ENCODE measurements around the gene CEACAM16.

The CEACAM16 gene

DNA sequence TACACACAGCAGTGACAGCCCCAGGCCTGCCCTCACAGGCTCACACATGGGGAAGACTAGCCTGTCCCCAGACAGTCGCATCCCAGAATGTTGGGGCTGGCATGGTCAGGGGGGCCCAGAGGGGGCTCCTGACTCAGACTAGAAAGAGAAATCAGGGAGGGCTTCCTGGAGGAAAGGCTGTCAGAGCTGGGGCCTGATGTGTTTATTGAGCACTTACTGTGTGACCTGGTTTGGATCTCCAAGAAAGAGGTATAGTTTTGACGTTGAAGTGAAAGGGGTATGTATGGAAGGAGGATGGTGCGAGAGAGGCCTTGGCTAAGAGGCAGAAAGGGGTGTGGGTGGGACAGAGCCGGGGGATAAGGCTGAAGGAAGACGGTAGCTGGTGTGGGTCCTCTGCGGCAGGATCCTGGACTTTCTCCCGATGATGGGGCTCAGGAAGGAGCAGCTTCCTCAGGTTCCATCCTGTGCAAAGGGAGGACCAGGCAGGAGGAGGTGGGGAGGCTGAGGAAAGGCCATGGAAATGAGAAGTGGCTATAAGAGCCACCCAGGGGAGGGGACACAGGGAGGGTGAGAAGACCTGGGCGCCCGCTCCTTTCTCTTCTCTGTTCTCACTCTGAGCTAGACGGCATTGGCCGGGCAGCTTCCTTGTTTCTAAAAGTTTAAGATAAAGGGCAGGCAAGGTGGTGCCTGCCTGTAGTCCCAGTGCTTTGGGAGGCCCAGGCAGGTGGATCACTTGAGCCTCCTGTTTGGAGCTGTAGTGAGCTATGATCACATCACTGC, 33.5 kb downstream of the CEACAM16 start:
- TF ChIP-seq FOXP2 (optimal IDR thresholded peaks at IDR 0.05; ENCODE audit: borderline replicate concordance, extremely low read depth, extremely low read length, insufficient read depth) (no peak), POLR2AphosphoS5 (IDR thresholded peaks at IDR 0.05; ENCODE audit: low read depth, low read length) (no peak), TAF1 (IDR thresholded peaks at IDR 0.05; ENCODE audit: borderline replicate concordance, insufficient read depth, low read length) (no peak), SIN3A (IDR thresholded peaks at IDR 0.05; ENCODE audit: borderline replicate concordance, insufficient read depth, low read length) (no peak)
- TF ChIP-seq, protein P1, sequence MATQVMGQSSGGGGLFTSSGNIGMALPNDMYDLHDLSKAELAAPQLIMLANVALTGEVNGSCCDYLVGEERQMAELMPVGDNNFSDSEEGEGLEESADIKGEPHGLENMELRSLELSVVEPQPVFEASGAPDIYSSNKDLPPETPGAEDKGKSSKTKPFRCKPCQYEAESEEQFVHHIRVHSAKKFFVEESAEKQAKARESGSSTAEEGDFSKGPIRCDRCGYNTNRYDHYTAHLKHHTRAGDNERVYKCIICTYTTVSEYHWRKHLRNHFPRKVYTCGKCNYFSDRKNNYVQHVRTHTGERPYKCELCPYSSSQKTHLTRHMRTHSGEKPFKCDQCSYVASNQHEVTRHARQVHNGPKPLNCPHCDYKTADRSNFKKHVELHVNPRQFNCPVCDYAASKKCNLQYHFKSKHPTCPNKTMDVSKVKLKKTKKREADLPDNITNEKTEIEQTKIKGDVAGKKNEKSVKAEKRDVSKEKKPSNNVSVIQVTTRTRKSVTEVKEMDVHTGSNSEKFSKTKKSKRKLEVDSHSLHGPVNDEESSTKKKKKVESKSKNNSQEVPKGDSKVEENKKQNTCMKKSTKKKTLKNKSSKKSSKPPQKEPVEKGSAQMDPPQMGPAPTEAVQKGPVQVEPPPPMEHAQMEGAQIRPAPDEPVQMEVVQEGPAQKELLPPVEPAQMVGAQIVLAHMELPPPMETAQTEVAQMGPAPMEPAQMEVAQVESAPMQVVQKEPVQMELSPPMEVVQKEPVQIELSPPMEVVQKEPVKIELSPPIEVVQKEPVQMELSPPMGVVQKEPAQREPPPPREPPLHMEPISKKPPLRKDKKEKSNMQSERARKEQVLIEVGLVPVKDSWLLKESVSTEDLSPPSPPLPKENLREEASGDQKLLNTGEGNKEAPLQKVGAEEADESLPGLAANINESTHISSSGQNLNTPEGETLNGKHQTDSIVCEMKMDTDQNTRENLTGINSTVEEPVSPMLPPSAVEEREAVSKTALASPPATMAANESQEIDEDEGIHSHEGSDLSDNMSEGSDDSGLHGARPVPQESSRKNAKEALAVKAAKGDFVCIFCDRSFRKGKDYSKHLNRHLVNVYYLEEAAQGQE (IDR thresholded peaks at IDR 0.05; ENCODE audit: insufficient read depth in 1 of 2, low read depth in 2 of 2, low read length in 2 of 2) = no peak

DNA sequence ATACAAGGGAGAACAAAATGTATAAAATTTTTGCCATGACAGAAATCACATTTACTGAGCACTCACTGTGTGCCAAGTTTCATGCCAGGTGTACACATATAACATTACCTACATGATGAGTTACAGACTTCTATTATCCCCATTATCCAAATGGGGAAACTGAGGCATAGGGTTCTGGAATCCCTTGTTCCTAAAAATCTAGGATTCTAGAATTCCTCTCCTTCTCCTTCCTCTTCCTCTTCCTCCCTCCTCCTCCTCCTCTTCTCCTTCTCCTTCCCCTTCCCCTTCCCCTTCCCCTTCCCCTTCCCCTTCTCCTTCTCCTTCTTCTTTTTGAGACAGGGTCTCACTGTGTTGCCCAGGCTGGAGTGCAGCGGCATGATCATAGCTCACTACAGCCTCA, 35.4 kb downstream of the CEACAM16 start:
- TF ChIP-seq SIN3A (IDR thresholded peaks at IDR 0.05; ENCODE audit: borderline replicate concordance, insufficient read depth, low read length) (no peak), TAF1 (IDR thresholded peaks at IDR 0.05; ENCODE audit: borderline replicate concordance, insufficient read depth, low read length) (no peak), FOXP2 (optimal IDR thresholded peaks at IDR 0.05; ENCODE audit: borderline replicate concordance, extremely low read depth, extremely low read length, insufficient read depth) (no peak), POLR2AphosphoS5 (IDR thresholded peaks at IDR 0.05; ENCODE audit: low read depth, low read length) (no peak)
- TF ChIP-seq, protein P1 (IDR thresholded peaks at IDR 0.05; ENCODE audit: insufficient read depth in 1 of 2, low read depth in 2 of 2, low read length in 2 of 2) = no peak

DNA sequence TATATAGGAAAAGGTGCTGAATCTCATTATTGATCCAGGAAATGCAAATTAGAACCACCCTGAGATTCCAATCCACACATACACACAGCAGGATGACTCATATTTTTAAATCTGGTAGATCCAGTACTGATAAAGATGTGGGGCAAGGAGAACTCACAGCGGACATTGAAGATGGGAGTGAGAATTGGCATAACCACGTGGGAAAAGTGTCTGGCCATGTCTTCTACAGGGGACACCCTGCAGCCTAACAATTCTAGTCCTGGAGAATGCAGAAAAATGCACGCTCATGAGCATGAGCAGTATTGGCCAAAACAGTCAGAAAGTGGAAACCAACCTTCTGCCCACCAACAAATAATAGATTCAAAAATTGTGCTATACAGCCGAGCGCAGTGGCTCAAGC, 36.1 kb downstream of the CEACAM16 start:
- TF ChIP-seq POLR2AphosphoS5 (IDR thresholded peaks at IDR 0.05; ENCODE audit: low read depth, low read length) (no peak), SIN3A (IDR thresholded peaks at IDR 0.05; ENCODE audit: borderline replicate concordance, insufficient read depth, low read length) (no peak), TAF1 (IDR thresholded peaks at IDR 0.05; ENCODE audit: borderline replicate concordance, insufficient read depth, low read length) (no peak), FOXP2 (optimal IDR thresholded peaks at IDR 0.05; ENCODE audit: borderline replicate concordance, extremely low read depth, extremely low read length, insufficient read depth) (no peak)
- TF ChIP-seq, protein P1 (IDR thresholded peaks at IDR 0.05; ENCODE audit: insufficient read depth in 1 of 2, low read depth in 2 of 2, low read length in 2 of 2) = no peak

DNA sequence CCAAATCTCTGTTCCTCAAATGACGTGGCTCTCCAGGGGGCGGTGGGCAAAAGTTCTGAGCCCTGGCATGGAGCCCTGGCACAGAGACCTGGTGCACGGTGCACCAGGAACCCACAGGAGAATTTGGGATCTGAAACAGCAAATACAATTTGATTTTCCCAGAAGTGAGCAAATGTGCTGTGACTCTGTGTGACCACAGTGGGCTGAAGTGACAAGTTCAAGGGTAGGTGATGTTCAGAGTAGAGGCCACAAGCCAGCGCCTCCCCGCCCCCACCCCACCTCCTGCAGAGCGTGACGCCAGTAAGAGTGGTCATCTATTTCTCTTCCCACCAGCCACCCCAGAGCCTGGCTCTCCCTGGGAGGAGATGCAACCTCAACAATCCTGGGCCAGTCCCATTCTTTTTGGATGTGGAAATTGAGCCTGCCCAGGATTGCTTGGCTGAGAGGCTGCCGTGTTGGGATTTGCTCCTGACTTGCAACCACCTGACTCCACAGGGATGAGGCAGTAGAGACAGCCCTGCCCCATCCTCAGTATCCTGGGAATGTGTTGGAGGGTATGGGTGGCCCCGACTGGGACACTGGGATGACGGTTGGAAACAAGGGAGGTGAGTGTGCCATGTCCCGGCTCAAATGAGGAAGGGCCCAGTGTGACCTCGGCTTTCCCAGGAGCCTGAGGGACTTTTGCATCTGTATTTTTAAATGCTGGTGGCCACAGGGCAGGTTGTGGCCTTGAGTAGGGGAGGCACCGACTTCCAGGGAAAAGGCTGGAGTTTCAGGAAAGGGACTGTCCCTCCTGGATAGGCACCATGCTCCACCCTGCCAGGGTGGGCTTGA, 38.5 kb downstream of the CEACAM16 start:
- TF ChIP-seq TAF1 (IDR thresholded peaks at IDR 0.05; ENCODE audit: borderline replicate concordance, insufficient read depth, low read length) (no peak), SIN3A (IDR thresholded peaks at IDR 0.05; ENCODE audit: borderline replicate concordance, insufficient read depth, low read length) (no peak), POLR2AphosphoS5 (IDR thresholded peaks at IDR 0.05; ENCODE audit: low read depth, low read length) (no peak), FOXP2 (optimal IDR thresholded peaks at IDR 0.05; ENCODE audit: borderline replicate concordance, extremely low read depth, extremely low read length, insufficient read depth) (no peak)
- TF ChIP-seq, protein P1 (IDR thresholded peaks at IDR 0.05; ENCODE audit: insufficient read depth in 1 of 2, low read depth in 2 of 2, low read length in 2 of 2) = no peak

Data from PFSK-1 (cell line).